Stimulated activated CD8-positive, alpha-beta memory T cell treated with anti-CD3 and anti-CD28 coated beads, Interleukin-15, amount 100 ng/mL, for 4 hours (primary cell): ENCODE measurements around the gene SSR1.
"Not testable (repeated sequence)": the region's sequence is repeated elsewhere in the genome, so short reads cannot be mapped to it uniquely, and the experiment has no call there.

ENCODE experiments used
- DNase-seq, 2 donors: peaks; one replicate each; pipeline ENCODE4 v3.0.0-alpha.2; 2020; ENCODE audit warnings: low read depth in 2 of 2

Gene SSR1

DNA sequence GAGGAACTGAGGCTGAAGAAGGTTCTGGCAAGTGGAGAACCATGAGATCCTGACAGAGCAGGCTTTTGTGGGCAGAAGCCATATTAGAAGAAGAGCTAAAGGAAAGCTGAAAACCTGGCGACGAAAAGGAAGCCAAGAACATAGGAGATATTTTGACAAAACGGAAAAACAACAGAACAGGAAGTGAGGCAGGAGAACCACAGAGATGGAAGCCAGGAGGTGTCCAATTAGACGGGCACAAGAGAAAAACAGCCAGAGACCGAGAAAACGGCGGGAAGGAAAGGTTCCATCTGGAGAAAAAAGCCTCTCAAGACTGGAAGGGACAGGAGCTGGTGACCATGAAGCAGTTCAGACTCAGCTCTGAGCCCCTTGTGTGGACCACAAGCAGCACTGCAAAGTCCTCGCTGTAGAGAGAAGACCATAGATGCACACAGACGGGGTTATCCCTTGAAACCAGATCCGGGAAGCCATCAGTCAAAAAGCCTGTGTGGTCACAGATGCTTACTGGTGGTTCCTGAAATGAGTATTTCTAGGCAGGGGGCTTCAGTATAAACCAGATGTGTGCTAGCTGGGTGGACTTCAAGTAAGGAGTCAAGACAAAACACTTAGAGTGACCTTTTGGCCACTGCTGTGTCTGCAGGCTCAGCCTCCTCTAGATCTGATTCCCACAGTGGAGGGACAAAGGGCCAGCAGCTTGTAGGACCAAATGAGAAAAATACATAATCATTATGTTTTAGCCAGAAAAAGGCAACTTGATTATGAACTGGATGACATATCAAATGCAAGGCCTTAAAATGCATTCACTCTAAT, 30.7 kb downstream of the SSR1 start:
- no peak for DNase-seq

DNA sequence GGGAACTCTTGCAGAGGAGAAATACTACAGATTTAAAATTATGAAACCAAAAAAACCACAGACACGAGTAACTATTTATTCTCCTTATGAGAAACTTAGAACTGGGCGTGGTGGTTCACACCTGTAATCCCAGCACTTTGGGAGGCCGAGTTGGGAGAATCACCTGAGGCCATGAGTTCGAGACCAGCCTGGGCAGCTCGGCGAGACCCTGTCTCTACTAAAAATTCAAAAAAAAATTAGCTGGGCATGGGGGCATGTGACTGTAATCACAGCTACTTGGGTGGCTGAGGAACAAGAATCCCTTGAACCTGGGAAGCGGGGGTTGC, 36.8 kb downstream of the SSR1 start:
- no peak for DNase-seq

DNA sequence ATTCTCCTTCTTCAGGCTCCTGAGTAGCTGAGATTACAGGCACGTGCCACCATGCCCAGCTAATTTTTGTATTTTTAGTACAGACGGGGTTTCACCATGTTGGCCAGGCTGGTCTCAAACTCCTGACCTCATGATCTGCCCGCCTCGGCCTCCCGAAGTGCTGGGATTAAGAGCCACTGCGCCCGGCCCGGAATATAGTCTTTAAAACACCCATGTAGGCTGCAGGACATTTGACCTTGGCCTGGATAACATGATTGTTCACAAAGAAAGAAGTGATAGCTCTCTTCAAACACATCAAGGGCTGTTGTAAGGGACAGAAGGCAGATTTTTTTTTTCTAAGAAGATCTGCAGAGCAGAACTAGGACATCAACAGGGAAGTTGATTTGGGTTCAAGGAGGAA, 38.5 kb downstream of the SSR1 start:
- DNase-seq = not testable (repeated sequence)

DNA sequence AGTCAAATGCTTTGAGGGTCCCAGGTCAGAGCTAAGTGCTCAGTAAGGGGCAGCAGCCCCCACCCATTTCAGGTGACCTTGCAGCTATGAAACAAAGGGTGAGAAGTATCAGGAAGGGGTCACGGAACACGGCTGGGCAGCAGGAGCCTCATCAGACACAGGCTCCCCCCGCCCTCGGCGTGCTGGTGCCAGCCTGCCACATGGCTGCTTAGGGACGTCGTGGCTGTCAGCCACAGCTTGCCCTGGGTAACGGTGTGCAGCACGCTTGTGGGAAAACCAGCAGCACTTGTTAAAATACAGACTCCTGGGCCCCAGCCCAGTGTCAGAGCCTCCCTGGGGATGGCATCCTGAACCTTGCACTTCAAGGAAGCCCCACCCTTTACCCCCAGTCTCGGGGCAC, 39.3 kb downstream of the SSR1 start:
- no peak for DNase-seq

DNA sequence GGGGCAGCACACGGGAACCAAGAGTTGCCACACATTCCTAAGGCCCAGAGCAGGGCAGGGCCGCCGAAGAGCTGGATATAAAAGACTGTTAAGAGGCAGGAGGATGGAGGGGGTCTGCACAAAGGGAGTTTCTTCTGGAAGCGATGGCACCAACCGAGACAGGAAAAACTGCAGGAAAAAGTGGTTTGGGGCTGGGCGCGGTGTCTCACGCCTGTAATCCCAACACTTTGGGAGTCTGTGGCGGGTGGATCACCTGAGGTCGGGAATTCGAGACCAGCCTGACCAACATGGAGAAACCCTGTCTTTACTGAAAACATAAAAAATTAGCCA, 41.8 kb downstream of the SSR1 start:
- DNase-seq = no peak

DNA sequence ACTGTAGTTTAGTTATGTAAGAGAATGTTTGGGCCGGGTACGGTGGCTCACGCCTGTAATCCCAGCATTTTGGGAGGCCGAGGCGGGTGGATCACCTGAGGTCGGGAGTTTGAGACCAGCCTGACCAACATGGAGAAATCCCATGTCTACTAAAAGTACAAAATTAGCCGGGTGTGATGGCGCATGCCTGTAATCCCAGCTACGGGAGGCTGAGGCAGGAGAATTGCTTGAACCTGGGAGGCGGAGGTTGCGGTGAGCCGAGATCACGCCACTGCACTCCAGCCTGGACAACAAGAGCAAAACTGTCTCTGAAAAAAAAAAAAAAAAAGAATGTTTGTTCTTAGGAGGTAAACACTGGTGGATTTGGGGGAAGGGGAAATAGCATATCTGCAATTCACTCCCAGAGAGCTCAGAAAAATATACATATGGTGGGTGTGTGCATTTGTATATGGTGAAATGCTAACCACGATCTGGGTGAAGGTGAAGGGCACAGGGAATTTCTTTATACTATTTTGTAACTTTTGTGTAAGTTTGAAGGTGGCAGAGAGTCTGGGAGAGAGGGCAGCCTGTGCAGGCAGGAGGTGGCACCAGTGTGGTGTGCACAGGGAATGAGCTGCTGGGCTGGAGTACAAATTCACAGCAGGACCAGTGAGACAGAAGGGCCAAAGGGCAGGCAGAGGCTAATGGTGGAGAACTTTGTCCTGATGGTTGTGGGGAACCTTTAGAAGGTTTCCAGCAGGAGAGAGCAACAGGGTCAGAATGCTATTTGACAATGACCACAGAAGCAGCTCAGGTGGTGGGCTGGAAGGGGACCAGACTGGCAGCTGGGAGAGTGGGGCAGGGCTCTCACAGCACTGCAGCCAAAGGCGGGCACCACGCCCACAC, 42.4 kb downstream of the SSR1 start:
- DNase-seq = no peak

DNA sequence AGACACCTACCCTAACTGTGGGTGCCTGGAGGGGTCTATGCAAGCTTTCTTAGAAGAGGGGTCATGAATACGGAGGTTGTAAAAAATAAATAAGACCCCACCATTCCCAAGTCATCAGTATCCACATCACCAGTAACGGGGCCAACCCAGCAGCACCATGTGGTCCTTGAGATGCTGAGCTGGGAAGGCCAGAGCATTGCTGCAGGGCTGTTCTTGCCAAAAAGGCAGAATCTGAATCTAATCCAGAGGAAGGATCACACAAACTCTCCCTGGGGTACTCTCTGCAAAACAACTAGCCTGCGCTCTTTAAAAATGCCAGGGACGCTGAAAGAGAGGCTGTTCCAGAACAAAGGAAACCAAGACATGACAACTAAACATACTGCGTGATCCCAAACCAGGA, 43.2 kb downstream of the SSR1 start:
- no peak for DNase-seq

DNA sequence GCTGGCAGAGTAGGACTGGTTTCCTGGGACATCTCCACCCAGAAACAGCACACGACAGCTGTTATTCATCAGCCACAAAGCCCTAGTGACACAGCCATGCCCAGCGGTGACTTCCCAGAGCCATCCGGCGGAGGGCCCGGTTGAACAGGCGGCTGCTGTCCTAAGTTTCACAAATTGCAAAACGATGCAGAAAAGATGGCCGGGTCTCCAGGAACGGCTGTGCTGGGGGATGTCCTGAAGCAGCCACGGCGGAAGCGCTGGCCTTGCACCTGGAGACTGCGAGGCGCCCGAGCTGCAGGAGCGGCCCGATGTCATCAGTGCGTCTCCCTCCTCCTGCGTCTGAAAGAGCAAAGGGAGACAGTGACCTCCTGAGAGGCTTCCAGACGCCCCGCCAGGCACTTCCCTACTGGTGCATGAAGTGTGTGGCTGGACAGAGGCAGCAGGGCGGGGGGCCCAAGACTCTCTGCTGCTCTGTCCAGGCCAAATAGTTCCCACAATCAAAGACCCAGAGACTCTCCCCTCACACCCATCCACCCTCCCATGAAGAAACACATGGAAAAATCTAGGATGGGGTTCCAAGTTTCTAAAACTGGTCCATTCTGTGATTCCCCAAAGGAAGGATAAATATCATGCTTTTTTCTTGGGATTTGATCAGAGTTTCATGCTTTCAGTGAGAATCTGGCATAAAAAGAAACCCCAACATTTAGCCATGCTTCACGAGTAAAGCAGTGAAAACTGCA, 44.0 kb downstream of the SSR1 start:
- no peak for DNase-seq

DNA sequence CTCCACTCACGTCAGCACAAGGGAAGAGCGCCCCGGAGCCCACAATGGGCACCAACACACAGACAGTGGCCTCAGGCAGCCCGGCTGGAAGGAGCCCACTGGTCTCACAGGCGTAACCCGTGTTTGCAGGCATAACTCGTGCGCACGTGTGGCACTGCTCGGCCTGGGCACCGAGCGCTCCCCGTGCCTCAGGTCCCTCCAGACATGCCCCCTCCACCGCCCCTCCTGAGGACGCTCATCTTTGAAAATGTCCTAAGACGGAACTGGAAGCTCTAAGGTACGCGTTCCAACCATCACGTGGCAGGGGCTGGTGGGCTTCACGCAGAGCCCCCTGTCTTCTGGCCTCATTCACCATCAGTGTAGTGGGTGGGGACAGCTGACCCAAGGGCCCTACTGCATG, 44.6 kb downstream of the SSR1 start:
- no peak for DNase-seq

DNA sequence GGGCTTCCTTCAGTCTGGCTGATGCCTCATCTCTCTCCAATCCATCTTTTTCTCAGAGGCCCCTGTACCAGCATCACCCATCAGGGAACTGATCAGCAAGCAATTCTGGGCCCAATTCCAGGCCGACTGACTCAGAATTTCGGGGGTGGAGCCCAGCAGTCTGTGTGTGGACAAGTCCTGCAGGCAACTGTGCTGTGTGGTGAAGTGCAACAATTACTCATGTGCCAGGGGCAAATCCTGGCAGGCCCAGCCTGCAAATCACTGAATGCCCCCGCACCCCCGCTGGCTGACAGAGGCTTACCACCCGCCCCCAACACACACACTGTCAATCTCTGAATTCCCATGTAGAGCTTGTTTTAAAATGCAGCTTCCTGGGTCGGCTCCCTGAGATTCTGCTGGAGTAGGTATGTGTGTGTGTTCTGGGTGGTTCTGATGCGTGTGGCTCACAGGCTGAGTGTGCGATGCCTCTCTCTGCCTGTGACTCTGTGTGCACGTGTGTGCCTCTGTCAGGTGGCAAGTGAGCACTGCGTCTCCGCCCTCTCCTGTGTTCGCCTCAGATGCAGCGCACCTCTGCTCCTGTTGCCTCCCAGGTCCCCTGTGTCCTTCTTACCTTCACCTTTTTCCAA, 45.4 kb downstream of the SSR1 start:
- no peak for DNase-seq

DNA sequence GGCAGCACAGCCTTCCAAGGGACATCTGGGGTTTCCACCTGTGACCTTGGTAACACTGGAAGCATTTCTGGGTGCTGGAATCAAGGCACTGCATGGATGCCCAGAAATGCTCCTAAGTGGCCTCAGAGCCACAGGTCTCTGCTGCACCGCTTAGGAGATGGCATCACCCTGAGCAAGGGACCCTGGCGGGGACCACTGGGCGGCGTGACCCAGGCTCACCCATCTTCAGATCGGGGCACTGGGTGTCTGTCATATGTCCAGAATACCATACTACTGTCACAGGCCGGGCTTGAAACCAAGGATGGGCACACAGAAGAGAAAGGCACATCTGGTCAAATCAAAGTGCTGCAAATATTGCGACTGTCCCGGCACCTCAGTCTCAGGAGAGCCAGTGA, 45.9 kb downstream of the SSR1 start:
- DNase-seq = no peak

DNA sequence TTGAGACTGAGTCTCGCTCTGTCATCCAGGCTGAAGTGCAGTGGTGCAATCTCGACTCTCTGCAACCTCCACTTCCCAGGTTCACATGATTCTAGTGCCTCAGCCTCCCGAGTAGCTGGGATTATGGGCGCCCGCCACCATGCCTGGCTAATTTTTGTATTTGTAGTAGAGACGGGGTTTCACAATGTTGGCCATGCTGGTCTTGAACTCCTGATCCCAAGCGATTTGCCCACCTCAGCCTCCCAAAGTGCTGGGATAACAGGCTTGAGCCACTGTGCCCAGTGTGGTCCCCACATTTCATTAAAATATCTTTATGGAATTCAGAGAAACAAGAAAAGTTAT, 47.6 kb downstream of the SSR1 start:
- not testable (repeated sequence) for DNase-seq

DNA sequence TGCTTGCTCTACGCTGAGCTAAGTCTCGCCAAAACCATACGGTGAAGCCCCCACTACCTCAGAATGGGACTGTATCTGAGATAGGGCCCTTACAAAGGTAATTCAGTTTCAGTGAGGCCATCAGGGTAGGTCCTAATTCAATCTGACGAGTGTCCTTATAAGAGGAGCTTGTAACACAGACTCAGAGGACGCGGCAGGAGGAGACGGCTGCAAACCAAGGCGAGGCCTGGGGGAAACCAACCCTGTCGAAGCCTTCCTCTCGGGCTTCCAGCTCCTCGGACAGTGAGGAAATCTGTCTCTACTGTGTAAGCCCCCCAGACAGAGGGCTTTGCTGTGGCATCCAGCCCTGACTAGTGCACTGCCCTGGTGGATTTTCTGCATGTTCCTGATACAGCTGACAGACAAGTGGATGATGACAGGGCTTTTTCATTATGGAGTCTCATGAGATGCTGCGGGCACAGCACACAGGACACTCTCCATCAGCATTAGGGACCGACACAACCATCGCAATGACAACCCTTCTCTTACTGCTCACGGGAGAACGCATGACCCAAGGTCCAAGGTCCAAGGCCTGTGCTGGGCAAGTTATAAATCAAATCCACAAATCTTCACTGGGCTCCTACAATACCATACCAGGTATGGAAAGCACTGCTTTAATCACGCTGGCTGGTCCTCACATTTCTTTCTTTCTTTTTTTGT, 48.2 kb downstream of the SSR1 start:
- DNase-seq = no peak

DNA sequence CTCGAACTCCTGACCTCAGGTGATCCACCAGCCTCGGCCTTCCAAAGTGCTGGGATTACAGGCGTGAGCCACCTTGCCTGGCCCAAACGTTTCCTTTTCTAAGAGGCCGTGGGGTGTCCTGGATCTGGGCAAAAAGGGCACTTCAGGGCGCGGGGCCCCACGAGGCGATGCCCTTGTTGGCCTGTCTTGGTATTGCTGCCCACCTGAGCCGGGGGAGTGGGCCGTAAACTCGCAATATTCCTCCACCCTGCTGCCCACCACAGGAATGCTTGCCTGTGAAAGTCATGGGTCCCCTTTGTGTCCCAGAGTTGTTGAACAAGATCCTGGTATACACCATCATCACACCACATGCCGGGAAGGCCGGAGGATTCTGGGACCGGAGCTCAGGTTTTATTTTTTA, 49.0 kb downstream of the SSR1 start:
- no peak for DNase-seq

DNA sequence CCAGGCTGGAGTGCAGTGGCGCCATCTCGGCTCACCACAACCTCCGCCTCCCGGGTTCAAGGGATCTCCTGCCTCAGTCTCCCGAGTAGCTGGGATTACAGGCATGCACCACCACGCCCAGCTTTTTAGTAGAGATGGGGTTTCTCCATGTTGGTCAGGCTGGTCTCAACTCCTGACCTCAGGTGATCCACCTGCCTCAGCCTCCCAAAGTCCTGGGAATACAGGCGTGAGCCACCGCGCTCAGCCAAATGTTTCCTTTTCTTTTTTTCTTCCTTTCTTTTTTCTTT, 49.5 kb downstream of the SSR1 start:
- DNase-seq = not testable (repeated sequence)

DNA sequence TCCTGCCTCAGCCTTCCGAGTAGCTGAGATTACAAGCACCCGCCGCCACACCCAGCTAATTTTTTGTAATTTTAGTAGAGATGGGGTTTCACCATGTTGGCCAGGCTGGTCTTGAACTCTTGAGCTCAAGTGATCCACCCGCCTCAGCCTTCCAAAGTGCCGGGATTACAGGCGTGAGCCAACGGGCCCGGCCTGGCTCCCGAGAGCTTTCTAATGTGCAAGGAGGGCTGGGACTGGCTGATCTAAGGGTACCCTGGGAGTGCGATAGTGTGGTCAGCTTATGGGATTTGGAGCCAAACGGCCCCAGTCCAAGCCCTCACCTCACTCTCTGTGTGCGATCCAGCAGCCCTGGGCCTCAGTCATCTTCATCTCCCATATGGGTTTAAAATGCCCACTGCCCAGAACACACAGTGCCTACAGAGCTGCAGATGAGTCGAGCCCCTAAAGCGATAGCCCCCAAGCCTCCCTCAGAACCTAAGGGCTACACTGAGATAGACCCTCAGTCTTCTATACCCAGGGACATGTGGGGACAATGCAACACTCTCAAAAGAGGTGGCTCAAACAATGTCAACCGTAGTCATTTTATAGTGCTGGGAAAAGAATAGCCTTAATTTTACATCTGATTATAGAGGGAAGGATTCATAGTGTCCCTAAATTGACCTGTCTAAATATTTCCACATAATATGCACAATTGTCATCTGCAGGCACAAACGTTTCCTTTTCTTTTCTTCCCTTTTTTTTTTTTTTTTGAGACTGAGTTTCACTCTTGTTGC, 50.1 kb downstream of the SSR1 start:
- no peak for DNase-seq

DNA sequence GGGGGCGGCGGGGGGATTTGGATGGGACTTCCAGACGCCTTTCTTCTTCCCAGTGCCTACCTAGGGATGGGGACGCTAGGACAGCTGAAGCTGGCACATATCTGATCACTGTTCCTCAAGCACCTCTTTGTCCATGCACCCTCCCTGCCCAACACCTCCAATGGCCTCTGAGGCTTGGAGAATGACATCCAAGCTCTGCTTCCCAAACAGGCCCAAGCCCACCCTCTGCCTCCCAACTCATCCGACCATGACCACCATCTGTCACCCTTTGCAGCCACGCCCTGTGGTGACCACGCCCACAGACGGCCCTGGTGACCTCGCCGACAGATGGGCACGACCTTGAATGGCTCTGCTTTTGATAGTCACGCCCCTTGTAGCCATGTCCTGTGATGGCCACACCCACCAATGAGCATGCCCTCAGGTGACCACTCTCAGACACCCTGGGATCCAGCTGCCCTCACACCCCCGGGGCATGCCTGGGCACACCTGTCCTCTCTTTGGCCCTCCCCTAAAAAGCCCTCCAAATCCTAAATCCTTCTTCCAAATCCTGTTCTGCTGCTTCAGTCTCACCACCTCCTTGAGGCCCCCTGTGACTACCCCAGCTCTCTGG, 51.0 kb downstream of the SSR1 start:
- no peak for DNase-seq

DNA sequence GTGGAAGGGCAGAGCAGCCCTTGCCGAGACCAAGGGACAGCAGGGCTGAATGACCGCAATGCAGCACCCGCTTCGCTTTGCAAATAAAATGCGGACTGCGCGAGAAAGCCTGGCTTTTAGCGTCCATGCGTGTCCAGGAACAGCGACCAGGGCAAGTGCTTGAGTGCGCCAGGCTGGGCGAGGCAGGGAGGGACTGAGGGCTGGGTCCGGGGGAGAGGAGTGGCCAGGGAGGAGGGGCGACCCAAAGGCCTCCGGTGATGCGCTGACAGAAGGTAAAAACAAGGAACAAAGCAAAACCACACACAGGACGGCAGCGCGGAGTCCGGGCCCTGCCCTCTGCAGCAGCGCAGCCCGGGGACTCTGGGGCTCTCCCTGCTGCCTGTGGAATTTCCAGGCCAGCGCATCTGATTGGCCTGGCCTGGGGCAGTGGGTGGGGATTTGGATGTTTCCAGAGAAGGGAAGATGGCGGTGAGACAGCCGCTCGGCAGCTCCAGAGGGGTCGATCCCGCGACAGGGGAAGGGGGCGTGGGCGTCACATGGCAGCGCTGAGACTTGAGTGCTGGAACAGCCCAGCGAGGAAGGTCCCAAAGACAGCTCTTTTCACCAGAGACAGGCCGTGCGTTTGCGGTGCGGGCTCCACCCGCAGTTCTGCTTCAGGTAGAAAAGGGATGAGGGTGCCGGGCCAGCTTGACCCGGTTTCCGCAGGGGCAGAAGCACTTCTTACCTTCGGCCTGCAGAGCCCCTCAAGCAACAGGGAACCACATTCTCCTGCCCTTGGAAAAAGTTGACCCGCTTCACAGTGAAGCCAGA, 51.8 kb downstream of the SSR1 start:
- DNase-seq = peak in 1 of 2 donors; percentile 3

DNA sequence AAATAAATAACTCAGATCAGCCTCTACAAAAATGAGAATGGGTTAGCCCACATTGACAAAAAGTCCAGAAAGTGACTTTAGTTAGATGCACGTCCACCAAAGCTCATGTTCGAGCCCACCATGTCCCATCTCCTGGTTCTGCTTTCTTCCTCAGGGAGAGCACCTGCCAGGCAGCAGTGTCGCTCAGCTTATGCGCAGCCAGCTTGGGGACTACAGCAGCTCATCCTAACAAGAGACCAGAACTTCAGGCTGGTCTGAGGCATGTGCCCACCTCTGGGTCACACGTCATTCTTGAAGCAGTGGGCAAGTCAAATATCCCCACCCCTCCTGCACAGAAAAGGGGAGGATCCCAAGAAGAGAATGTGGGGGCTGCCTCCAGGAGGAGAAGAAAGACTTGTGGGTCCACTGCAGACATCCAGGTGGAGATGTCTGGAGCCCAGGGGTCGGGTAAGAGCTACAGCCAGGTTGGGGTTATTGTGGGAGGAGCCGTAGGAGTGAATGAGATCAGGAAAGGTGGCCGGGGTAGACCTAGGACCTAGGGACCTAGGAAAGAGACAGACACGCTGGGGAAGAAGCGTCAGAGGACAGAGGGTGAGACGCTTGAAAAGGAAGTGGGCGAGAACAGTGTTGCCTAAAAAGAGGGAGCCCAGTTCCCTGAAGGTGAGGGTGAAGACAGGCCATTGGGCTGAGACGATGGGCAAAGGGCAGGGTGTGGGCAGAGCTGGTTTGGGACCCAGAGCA, 52.5 kb downstream of the SSR1 start:
- DNase-seq = no peak
